ENCODE results near the gene PROKR1.

The PROKR1 gene

DNA sequence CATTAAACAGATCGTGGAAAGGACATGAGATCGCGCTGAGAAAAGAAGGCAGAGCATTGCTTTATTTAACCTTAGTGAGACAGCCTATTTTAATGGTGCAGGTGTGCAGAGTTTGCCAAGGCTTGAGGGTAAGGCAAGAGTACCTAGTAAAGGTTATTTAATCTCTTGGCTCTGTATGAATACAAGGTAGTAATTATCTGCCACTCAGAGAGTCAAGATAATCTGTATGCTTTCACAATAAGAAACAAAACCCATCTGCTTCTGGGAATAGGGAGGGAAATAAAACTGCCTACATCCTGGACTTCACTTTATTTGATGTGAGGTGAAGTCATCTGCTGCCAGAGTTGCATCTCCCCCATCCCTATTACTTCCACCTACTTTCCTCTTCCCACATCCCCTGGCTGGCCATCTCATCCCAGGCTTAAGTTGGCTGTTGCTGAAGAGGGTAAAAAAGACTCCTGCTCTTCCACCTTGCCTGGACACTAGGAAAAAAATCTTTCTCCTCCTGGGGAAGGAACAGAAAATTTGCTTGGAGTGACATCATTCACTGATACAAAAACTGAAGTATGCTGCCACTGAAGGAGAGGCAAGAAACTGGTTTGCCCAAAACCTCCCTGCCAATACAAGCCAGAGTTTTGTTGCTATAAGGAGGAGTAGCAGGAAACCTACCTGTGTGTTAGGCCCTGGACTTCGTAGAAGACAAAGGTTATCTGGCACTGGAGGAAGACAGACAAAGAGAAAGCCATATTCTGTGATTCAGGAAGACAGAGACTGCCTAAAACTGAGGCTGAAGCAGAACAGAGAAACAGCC lies 55.4 kb downstream of the PROKR1 start:
- no peak for TF ChIP-seq TEAD4 (IDR thresholded peaks at IDR 0.05)

DNA sequence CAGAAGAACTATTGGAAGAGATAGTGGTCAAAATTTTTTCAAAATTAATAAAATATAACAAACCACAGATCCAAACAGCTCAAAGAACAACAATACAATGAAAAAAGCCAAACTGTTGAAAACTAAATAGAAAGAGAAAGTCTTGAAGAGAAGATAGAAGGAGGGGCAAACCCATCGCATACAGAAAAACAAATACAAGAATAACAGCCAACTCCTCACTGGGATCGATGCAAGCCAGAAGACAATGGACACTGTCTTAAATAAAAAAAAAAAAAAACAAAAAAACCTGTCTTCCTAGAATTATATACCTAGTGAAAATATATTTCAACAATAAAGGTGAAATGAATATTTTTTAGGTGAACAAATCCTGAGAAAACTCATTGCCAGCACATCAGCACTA lies 57.2 kb downstream of the PROKR1 start:
- no peak for TF ChIP-seq CEBPB (IDR thresholded peaks at IDR 0.05)
- TF ChIP-seq EGR1 (IDR thresholded peaks at IDR 0.05) = no peak
- no peak for TF ChIP-seq TCF12 (IDR thresholded peaks at IDR 0.05; ENCODE audit: low read depth)
- TF ChIP-seq RAD21 (IDR thresholded peaks at IDR 0.05; ENCODE audit: low read depth) = no peak
- TF ChIP-seq TEAD4 (IDR thresholded peaks at IDR 0.05) = no peak
- TF ChIP-seq, protein P1, sequence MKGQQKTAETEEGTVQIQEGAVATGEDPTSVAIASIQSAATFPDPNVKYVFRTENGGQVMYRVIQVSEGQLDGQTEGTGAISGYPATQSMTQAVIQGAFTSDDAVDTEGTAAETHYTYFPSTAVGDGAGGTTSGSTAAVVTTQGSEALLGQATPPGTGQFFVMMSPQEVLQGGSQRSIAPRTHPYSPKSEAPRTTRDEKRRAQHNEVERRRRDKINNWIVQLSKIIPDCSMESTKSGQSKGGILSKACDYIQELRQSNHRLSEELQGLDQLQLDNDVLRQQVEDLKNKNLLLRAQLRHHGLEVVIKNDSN (IDR thresholded peaks at IDR 0.05) = no peak
- no peak for TF ChIP-seq ZBTB7A (IDR thresholded peaks at IDR 0.05; ENCODE audit: low read depth)
- no peak for TF ChIP-seq EP300 (IDR thresholded peaks at IDR 0.05; ENCODE audit: borderline replicate concordance)
- TF ChIP-seq TAF1 (IDR thresholded peaks at IDR 0.05; ENCODE audit: low read depth) = no peak
- TF ChIP-seq NFIC (IDR thresholded peaks at IDR 0.05) = no peak
- no peak for TF ChIP-seq FOXM1 (IDR thresholded peaks at IDR 0.05; ENCODE audit: borderline replicate concordance, low read depth)
- TF ChIP-seq CREB1 (IDR thresholded peaks at IDR 0.05; ENCODE audit: low read depth) = no peak
- no peak for TF ChIP-seq YY1 (IDR thresholded peaks at IDR 0.05; ENCODE audit: low read depth)
- TF ChIP-seq, protein P2, sequence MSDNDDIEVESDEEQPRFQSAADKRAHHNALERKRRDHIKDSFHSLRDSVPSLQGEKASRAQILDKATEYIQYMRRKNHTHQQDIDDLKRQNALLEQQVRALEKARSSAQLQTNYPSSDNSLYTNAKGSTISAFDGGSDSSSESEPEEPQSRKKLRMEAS (IDR thresholded peaks at IDR 0.05) = no peak
- TF ChIP-seq, protein P3, sequence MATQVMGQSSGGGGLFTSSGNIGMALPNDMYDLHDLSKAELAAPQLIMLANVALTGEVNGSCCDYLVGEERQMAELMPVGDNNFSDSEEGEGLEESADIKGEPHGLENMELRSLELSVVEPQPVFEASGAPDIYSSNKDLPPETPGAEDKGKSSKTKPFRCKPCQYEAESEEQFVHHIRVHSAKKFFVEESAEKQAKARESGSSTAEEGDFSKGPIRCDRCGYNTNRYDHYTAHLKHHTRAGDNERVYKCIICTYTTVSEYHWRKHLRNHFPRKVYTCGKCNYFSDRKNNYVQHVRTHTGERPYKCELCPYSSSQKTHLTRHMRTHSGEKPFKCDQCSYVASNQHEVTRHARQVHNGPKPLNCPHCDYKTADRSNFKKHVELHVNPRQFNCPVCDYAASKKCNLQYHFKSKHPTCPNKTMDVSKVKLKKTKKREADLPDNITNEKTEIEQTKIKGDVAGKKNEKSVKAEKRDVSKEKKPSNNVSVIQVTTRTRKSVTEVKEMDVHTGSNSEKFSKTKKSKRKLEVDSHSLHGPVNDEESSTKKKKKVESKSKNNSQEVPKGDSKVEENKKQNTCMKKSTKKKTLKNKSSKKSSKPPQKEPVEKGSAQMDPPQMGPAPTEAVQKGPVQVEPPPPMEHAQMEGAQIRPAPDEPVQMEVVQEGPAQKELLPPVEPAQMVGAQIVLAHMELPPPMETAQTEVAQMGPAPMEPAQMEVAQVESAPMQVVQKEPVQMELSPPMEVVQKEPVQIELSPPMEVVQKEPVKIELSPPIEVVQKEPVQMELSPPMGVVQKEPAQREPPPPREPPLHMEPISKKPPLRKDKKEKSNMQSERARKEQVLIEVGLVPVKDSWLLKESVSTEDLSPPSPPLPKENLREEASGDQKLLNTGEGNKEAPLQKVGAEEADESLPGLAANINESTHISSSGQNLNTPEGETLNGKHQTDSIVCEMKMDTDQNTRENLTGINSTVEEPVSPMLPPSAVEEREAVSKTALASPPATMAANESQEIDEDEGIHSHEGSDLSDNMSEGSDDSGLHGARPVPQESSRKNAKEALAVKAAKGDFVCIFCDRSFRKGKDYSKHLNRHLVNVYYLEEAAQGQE (IDR thresholded peaks at IDR 0.05; ENCODE audit: low read depth) = no peak

DNA sequence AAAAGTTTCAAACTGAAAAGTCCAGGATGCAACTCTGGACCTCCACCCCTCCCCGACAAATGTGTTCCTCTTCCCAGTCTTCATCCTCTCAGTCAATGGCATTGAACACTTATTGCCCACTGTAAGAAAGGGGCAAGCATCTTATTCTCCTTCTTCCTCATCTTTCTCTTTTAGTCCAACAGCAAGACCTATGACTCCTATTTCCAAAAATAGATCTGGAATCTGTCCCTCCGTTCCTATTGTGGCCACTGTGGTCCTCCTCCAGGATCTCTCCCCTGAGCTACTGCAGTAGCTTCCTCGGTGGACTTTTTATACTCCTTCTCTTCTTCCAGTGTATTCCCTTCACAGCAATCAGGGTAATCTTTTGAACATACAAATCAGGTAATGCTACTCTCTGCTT lies 63.3 kb downstream of the PROKR1 start:
- TF ChIP-seq, protein P2 (IDR thresholded peaks at IDR 0.05) = no peak
- TF ChIP-seq CEBPB (IDR thresholded peaks at IDR 0.05) (no peak), FOXM1 (IDR thresholded peaks at IDR 0.05; ENCODE audit: borderline replicate concordance, low read depth) (no peak), TCF12 (IDR thresholded peaks at IDR 0.05; ENCODE audit: low read depth) (no peak), CREB1 (IDR thresholded peaks at IDR 0.05; ENCODE audit: low read depth) (no peak), NFIC (IDR thresholded peaks at IDR 0.05) (no peak), EP300 (IDR thresholded peaks at IDR 0.05; ENCODE audit: borderline replicate concordance) (no peak), YY1 (IDR thresholded peaks at IDR 0.05; ENCODE audit: low read depth) (no peak), TEAD4 (IDR thresholded peaks at IDR 0.05) (no peak), EGR1 (IDR thresholded peaks at IDR 0.05) (no peak), TAF1 (IDR thresholded peaks at IDR 0.05; ENCODE audit: low read depth) (no peak), RAD21 (IDR thresholded peaks at IDR 0.05; ENCODE audit: low read depth) (no peak), ZBTB7A (IDR thresholded peaks at IDR 0.05; ENCODE audit: low read depth) (no peak)
- TF ChIP-seq, protein P1 (IDR thresholded peaks at IDR 0.05) = no peak
- TF ChIP-seq, protein P3 (IDR thresholded peaks at IDR 0.05; ENCODE audit: low read depth) = no peak

Measured in Ishikawa (cell line).